ENCODE results near the gene KCNJ9.

The KCNJ9 gene

GRCh38 chr1:160097151-160097910, 16.0 kb downstream of the KCNJ9 start:
- POLR2A ChIA-PET: interaction anchor here (1.0 to 1.1 kb wide), 2 partner anchors 12 to 51 kb away, joined by 3 read pairs; no protein-coding TSS in a partner anchor
- peaks cover 2 to 27% (median 14%) of the 10 kb centered on the region in 4 experiments for H3K36me3 ChIP-seq (ENCODE audit: control insufficient read depth in 4 of 4, insufficient read depth in 4 of 4, low read length in 3 of 4)
- CTCF ChIA-PET: interaction anchor here (1.0 to 5.5 kb wide), 8 partner anchors 8 to 194 kb away, joined by 3 to 61 read pairs (median 6); no protein-coding TSS in a partner anchor
- H3K4me3 ChIP-seq (ENCODE audit: control insufficient read depth in 1 of 7, extremely low read depth in 1 of 7, insufficient read depth in 4 of 7, low read depth in 2 of 7, low read length in 6 of 7): peak overlapping the region in 6 of 7 experiments; percentile 71 to 88 (median 78)
- peak overlapping the region in 1 of 2 experiments; percentile 78 for H3K27ac ChIP-seq (ENCODE audit: insufficient read depth in 1 of 2, low read depth in 1 of 2, low read length in 2 of 2, poor library complexity in 1 of 2, severe bottlenecking in 2 of 2)
- H3K4me1 ChIP-seq (ENCODE audit: control extremely low read depth in 1 of 4, control insufficient read depth in 4 of 4, insufficient read depth in 4 of 4, low read length in 3 of 4): peaks cover 0 to 42% (median 35%) of the 10 kb centered on the region in 4 experiments
- no peaks in the 10 kb centered on the region for H3K9me3 ChIP-seq (ENCODE audit: control extremely low read depth in 1 of 5, control insufficient read depth in 4 of 5, insufficient read depth in 2 of 5, low read depth in 1 of 5, low read length in 4 of 5)
- no peaks in the 10 kb centered on the region for H3K27me3 ChIP-seq (replicated peaks in 2 of 5; ENCODE audit: control insufficient read depth in 4 of 5, insufficient read depth in 5 of 5, low read length in 4 of 5)
- WGBS (ENCODE audit: insufficient coverage): 95% methylated on average over 5 of the region's 5 CpGs
- no peak for DNase-seq

DNA sequence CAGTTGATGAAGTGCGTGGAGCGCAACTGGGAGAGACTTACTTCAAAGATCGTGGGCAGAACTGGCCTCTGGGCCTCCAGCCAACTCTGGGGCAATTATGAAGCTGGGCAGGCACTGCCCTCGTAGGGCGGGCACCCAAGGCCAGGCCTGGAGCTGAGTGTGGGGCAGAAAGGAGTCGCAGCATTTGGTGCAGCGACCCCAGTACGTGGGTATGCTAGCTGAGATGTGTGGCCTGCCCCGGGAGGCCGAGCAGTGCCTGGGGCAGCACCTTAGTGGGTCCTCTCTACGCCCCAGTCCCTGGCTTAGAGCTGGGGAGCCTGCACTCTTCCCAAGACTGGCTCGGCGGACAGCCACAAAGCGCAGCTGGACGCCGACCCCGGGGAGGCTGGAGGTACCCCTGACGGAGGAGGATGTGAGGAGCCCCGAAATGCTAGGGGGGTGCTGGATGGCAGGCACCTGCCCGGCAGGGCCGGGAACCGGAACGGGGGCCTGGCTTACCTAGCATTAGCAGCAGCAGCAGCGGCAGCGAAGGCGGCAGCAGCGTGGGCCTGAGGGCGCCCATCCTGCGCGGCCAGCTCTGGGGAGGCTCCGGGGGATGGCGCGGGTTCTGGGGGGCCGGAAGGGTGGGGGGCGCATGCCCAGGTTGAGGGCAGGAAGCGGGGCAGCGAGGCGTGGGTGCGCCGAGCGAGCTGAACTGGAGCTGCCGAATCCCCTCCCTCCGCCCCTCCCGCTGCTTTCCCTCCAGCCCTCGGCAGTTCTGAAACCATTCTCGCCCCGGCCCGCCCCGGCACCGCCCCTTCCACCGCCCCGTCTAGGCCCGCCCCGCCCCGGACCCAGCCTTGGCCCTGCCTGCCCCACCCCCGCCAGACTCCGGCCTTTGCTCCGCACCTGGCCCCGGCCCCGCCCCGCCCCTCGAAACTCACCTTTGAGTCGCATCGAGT, 16.8 kb downstream of the KCNJ9 start, which contains the start of gene IGSF8:
TSS of gene IGSF8 (minus strand) at position 709 of the 941 bp plus-strand sequence. CDS start at position 562, 147 bp downstream.
- peaks cover 0 to 48% (median 35%) of the 10 kb centered on the region in 4 experiments for H3K4me1 ChIP-seq (ENCODE audit: control extremely low read depth in 1 of 4, control insufficient read depth in 4 of 4, insufficient read depth in 4 of 4, low read length in 3 of 4)
- H3K36me3 ChIP-seq (ENCODE audit: control insufficient read depth in 4 of 4, insufficient read depth in 4 of 4, low read length in 3 of 4): peaks cover under 1 to 19% (median 10%) of the 10 kb centered on the region in 4 experiments
- ChIA-PET CTCF (interaction anchor here (0.9 to 5.5 kb wide), 12 partner anchors 9 to 253 kb away, joined by 3 to 61 read pairs (median 4); no protein-coding TSS in a partner anchor), POLR2A (interaction anchor here (0.5 to 1.1 kb wide), 3 partner anchors 13 to 253 kb away, joined by 3 to 7 read pairs (median 3); no protein-coding TSS in a partner anchor)
- WGBS (ENCODE audit: insufficient coverage): 3% methylated on average over 37 of the region's 64 CpGs
- H3K27ac ChIP-seq (ENCODE audit: insufficient read depth in 1 of 2, low read depth in 1 of 2, low read length in 2 of 2, poor library complexity in 1 of 2, severe bottlenecking in 2 of 2): peak within 1 kb of the TSS; percentile 41 to 87
- H3K27me3 ChIP-seq (replicated peaks in 2 of 5; ENCODE audit: control insufficient read depth in 4 of 5, insufficient read depth in 5 of 5, low read length in 4 of 5): no peaks in the 10 kb centered on the region
- H3K9me3 ChIP-seq (ENCODE audit: control extremely low read depth in 1 of 5, control insufficient read depth in 4 of 5, insufficient read depth in 2 of 5, low read depth in 1 of 5, low read length in 4 of 5): no peaks in the 10 kb centered on the region
- peak within 1 kb of the TSS; percentile 64 to 89 (median 79) for H3K4me3 ChIP-seq (ENCODE audit: control insufficient read depth in 1 of 7, extremely low read depth in 1 of 7, insufficient read depth in 4 of 7, low read depth in 2 of 7, low read length in 6 of 7)
- DNase-seq: peak; percentile 84 to 93 (median 93)

DNA sequence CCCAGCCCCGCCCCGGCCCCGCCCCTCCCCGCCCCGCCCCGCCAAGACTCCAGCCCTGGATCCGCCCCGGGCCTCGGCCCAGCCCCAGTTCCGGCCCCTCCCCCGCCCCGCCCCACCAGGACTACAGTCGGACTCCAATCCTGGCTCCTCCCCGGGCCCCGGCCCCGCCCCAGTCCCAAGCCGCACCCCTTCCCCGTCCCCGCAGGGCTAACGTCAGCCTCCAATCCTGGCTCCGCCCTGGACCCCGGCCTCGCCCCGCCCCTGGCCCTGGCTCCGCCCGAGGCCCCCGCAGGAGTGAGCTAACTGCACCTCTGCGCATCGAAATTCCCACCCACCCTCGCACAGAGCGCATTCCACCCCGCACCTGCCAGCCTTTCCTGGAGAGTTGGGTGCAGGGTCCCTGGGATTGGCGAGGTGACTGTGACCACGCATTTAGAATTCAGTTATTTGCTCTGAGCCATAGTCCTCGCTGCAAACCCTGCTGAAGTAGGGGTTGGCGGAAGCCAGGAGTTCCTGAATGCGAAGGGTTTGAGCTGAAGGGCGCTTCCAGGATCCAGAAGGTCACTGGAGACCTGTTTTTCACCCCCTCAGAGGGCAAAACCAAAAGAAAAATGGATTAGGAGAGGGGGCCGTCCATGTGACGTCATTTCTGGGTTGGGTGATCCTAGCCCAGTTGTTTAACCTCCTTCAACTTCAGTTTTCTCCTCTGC, 17.7 kb downstream of the KCNJ9 start:
- CTCF ChIA-PET: interaction anchor here (1.1 to 5.5 kb wide), 8 partner anchors 10 to 252 kb away, joined by 3 to 61 read pairs (median 5); no protein-coding TSS in a partner anchor
- Histone ChIP-seq H3K27me3 (replicated peaks in 2 of 5; ENCODE audit: control insufficient read depth in 4 of 5, insufficient read depth in 5 of 5, low read length in 4 of 5) (no peaks in the 10 kb centered on the region), H3K36me3 (ENCODE audit: control insufficient read depth in 4 of 4, insufficient read depth in 4 of 4, low read length in 3 of 4) (peaks cover 0 to 13% (median 6%) of the 10 kb centered on the region in 4 experiments), H3K4me3 (ENCODE audit: control insufficient read depth in 1 of 7, extremely low read depth in 1 of 7, insufficient read depth in 4 of 7, low read depth in 2 of 7, low read length in 6 of 7) (peak overlapping the region; percentile 37 to 89 (median 71)), H3K27ac (ENCODE audit: insufficient read depth in 1 of 2, low read depth in 1 of 2, low read length in 2 of 2, poor library complexity in 1 of 2, severe bottlenecking in 2 of 2) (peak overlapping the region; percentile 41 to 87), H3K4me1 (ENCODE audit: control extremely low read depth in 1 of 4, control insufficient read depth in 4 of 4, insufficient read depth in 4 of 4, low read length in 3 of 4) (peaks cover 0 to 48% (median 35%) of the 10 kb centered on the region in 4 experiments), H3K9me3 (ENCODE audit: control extremely low read depth in 1 of 5, control insufficient read depth in 4 of 5, insufficient read depth in 2 of 5, low read depth in 1 of 5, low read length in 4 of 5) (no peaks in the 10 kb centered on the region)
- peak; percentile 92 to 96 (median 95) for DNase-seq
- POLR2A ChIA-PET: interaction anchor here (1.1 kb wide), 1 partner anchor 52 kb away, joined by 3 read pairs; no protein-coding TSS in a partner anchor
- WGBS (ENCODE audit: insufficient coverage): under 1% methylated on average over 19 of the region's 40 CpGs

GRCh38 chr1:160099716-160100375, 18.5 kb downstream of the KCNJ9 start:
- Histone ChIP-seq H3K27ac (ENCODE audit: insufficient read depth in 1 of 2, low read depth in 1 of 2, low read length in 2 of 2, poor library complexity in 1 of 2, severe bottlenecking in 2 of 2) (peak overlapping the region in 1 of 2 experiments; percentile 87), H3K36me3 (ENCODE audit: control insufficient read depth in 4 of 4, insufficient read depth in 4 of 4, low read length in 3 of 4) (peaks cover 0 to 5% (median 4%) of the 10 kb centered on the region in 4 experiments), H3K9me3 (ENCODE audit: control extremely low read depth in 1 of 5, control insufficient read depth in 4 of 5, insufficient read depth in 2 of 5, low read depth in 1 of 5, low read length in 4 of 5) (no peaks in the 10 kb centered on the region), H3K4me3 (ENCODE audit: control insufficient read depth in 1 of 7, extremely low read depth in 1 of 7, insufficient read depth in 4 of 7, low read depth in 2 of 7, low read length in 6 of 7) (peak overlapping the region in 3 of 7 experiments; percentile 71 to 89 (median 83)), H3K27me3 (replicated peaks in 2 of 5; ENCODE audit: control insufficient read depth in 4 of 5, insufficient read depth in 5 of 5, low read length in 4 of 5) (no peaks in the 10 kb centered on the region), H3K4me1 (ENCODE audit: control extremely low read depth in 1 of 4, control insufficient read depth in 4 of 4, insufficient read depth in 4 of 4, low read length in 3 of 4) (peaks cover 0 to 54% (median 35%) of the 10 kb centered on the region in 4 experiments)
- no peak for DNase-seq
- 96% methylated on average over 2 of the region's 2 CpGs for WGBS (ENCODE audit: insufficient coverage)
- POLR2A ChIA-PET: no interaction called here
- CTCF ChIA-PET: interaction anchor here (1.0 to 6.6 kb wide), 16 partner anchors 11 to 191 kb away, joined by 3 to 63 read pairs (median 8); partner anchors contain the start of gene CASQ1

GRCh38 chr1:160101037-160101716, 19.8 kb downstream of the KCNJ9 start:
- peaks cover 0 to 53% (median 35%) of the 10 kb centered on the region in 4 experiments for H3K4me1 ChIP-seq (ENCODE audit: control extremely low read depth in 1 of 4, control insufficient read depth in 4 of 4, insufficient read depth in 4 of 4, low read length in 3 of 4)
- DNase-seq: peak; percentile 84 to 90 (median 89)
- H3K4me3 ChIP-seq (ENCODE audit: control insufficient read depth in 1 of 7, extremely low read depth in 1 of 7, insufficient read depth in 4 of 7, low read depth in 2 of 7, low read length in 6 of 7): peak overlapping the region in 3 of 7 experiments; percentile 20 to 63 (median 50)
- no peaks in the 10 kb centered on the region for H3K36me3 ChIP-seq (ENCODE audit: control insufficient read depth in 4 of 4, insufficient read depth in 4 of 4, low read length in 3 of 4)
- WGBS (ENCODE audit: insufficient coverage): 0% methylated on average over 5 of the region's 13 CpGs
- H3K9me3 ChIP-seq (ENCODE audit: control extremely low read depth in 1 of 5, control insufficient read depth in 4 of 5, insufficient read depth in 2 of 5, low read depth in 1 of 5, low read length in 4 of 5): no peaks in the 10 kb centered on the region
- H3K27ac ChIP-seq (ENCODE audit: insufficient read depth in 1 of 2, low read depth in 1 of 2, low read length in 2 of 2, poor library complexity in 1 of 2, severe bottlenecking in 2 of 2): peak overlapping the region in 1 of 2 experiments; percentile 27
- H3K27me3 ChIP-seq (replicated peaks in 2 of 5; ENCODE audit: control insufficient read depth in 4 of 5, insufficient read depth in 5 of 5, low read length in 4 of 5): no peaks in the 10 kb centered on the region
- POLR2A ChIA-PET: no interaction called here
- CTCF ChIA-PET: interaction anchor here (0.8 to 6.6 kb wide), 31 partner anchors 9 to 251 kb away, joined by 3 to 63 read pairs (median 5); partner anchors contain the start of genes CASQ1, DCAF8, KCNJ9 and PEX19
